Measurements from ENCODE around the gene PRPF38A. TPM values are rescaled to one million over a fixed set of nuclear protein-coding genes. Genes with fewer than 3 reads are reported as not detected.

Gene PRPF38A
- total RNA-seq, 1 donor from 2014 or later: 105 TPM

DNA sequence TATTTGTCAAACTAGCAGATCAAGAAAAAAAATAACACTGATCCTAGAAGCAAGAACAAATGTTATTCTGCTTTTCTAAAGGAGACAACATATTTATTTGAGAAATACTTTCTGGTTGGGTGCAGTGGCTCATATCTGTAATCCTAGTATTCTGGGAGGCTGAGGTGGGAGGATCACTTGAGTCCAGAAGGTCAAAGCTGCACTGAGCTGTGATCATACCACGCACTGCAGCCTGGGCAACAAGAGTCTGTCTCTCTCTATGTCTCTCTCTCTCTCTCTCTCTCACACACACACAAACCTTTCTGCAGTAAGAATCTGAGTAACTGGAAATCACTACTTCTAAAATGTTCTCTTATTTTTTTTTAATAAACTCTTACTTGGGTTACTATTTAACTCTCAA, 31.2 kb downstream of the PRPF38A start:
- no peak overlapping the region for H3K4me3 Mint-ChIP-seq
- no peak overlapping the region for H3K27ac Mint-ChIP-seq
- intact Hi-C loops (cut with micrococcal nuclease): no loop called here
- no peaks in the 10 kb centered on the region for H3K27me3 Mint-ChIP-seq (ENCODE audit: insufficient read depth)
- peaks cover 38% of the 10 kb centered on the region for H3K36me3 Mint-ChIP-seq (ENCODE audit: low read depth)
- no peaks in the 10 kb centered on the region for H3K9me3 Mint-ChIP-seq
- no peaks in the 10 kb centered on the region for H3K4me1 Mint-ChIP-seq (ENCODE audit: low read depth)
- no peak for DNase-seq (ENCODE audit: low spot score)

DNA sequence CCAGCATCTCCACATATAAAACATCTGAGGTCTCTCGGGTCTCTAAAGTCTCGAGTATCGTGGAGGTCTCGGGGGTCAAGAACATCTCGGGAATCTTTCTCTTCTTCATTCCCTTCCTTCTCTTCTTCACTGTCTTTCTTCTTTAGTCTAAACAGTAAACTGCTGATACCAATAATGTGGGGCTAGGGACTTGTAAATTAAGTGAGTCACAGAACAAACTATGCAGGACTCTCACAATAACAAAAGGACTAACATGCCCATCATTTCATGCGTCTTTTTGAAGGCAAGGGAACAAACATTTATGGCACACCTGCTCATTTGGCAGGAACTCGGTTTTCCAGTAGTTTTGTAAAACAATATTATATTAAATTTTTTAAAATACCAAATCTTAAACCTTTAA, 32.4 kb downstream of the PRPF38A start:
- Mint-ChIP-seq H3K27ac (no peak overlapping the region), H3K4me3 (no peak overlapping the region), H3K27me3 (ENCODE audit: insufficient read depth) (no peaks in the 10 kb centered on the region), H3K4me1 (ENCODE audit: low read depth) (no peaks in the 10 kb centered on the region), H3K9me3 (no peaks in the 10 kb centered on the region), H3K36me3 (ENCODE audit: low read depth) (peaks cover 35% of the 10 kb centered on the region)
- intact Hi-C loops (cut with micrococcal nuclease): no loop called here
- DNase-seq (ENCODE audit: low spot score): no peak

DNA sequence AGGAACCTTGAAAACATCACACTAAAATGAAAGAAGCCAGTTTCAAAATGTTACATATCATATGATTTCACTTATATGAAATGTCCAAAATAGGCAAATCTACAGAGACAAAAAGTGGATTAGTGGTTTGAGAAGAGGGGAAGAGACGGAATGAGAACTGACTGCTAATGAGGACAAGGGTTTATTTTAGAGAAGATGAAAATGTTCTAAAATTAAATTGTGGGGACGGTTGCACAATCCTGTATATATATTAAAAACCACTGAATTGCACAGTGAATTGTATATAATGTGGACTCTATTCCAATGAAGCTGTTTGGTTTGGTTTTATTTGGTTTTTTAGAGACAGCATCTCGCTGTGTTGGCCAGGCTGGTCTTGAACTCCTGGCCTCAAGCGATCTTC, 35.6 kb downstream of the PRPF38A start:
- DNase-seq (ENCODE audit: low spot score): no peak
- Mint-ChIP-seq H3K36me3 (ENCODE audit: low read depth) (peaks cover 23% of the 10 kb centered on the region), H3K27me3 (ENCODE audit: insufficient read depth) (no peaks in the 10 kb centered on the region), H3K9me3 (no peaks in the 10 kb centered on the region), H3K27ac (no peak overlapping the region), H3K4me3 (no peak overlapping the region), H3K4me1 (ENCODE audit: low read depth) (no peaks in the 10 kb centered on the region)
- intact Hi-C loops (cut with micrococcal nuclease): no loop called here

DNA sequence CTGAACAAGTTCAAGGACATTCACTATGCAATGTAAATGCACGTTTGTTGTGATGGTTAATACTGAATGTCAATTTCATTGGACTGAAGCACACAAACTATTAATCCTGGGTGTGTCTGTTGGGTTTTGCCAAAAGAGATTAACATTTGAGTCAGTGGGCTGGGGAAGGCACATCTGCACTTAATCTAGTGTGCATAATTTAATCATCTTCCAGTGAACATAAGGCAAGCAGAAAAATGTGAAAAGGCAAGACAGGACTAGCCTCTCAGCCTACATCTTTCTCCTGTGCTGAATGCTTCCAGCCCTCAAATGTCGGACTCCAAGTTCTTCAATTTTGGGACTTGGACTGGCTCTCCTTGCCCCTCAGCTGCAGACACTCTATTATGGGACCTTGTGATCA, 40.1 kb downstream of the PRPF38A start:
- no peaks in the 10 kb centered on the region for H3K9me3 Mint-ChIP-seq
- no peak for DNase-seq (ENCODE audit: low spot score)
- intact Hi-C loops (cut with micrococcal nuclease): no loop called here
- H3K27me3 Mint-ChIP-seq (ENCODE audit: insufficient read depth): no peaks in the 10 kb centered on the region
- H3K36me3 Mint-ChIP-seq (ENCODE audit: low read depth): peaks cover 22% of the 10 kb centered on the region
- no peaks in the 10 kb centered on the region for H3K4me1 Mint-ChIP-seq (ENCODE audit: low read depth)
- no peak overlapping the region for H3K4me3 Mint-ChIP-seq
- H3K27ac Mint-ChIP-seq: no peak overlapping the region

DNA sequence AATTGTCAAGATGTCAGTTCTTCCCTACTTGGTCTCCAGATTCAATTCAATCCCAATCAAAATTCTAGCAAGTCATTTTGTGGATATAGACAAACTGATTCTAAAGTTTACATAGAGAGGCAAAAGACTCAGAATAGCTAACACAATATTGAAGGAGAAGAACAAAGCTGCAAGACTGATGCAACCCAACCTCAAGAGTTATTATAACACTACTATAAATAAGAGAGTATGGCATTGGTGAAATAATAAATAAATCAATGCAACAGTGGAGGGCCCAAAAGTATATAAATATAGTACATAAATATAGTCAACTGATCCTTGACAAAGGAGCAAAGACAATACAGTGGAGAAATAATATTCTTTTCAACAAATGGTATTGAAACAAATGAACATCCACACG, 49.7 kb downstream of the PRPF38A start:
- no peaks in the 10 kb centered on the region for H3K4me1 Mint-ChIP-seq (ENCODE audit: low read depth)
- H3K27me3 Mint-ChIP-seq (ENCODE audit: insufficient read depth): no peaks in the 10 kb centered on the region
- no peak for DNase-seq (ENCODE audit: low spot score)
- H3K27ac Mint-ChIP-seq: no peak overlapping the region
- H3K9me3 Mint-ChIP-seq: no peaks in the 10 kb centered on the region
- H3K4me3 Mint-ChIP-seq: no peak overlapping the region
- H3K36me3 Mint-ChIP-seq (ENCODE audit: low read depth): peaks cover 27% of the 10 kb centered on the region
- intact Hi-C loops (cut with micrococcal nuclease): no loop called here

DNA sequence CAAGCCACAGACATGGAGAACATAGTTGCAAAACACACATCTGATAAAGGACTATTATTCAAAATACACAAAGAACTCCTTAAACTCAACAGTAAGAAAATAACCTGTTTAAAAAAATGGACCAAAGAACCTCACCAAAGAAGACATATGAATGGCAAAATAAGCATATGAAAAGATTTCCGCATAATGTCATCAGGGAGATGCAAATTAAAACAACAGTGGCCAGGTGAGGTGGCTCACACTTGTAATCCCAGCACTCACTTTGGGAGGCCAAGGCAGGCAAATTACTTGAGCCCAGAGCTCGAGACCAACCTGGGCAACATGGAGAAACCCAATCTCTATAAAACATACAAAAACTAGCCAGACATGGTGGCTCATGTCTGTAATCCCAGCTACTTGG, 50.4 kb downstream of the PRPF38A start:
- DNase-seq (ENCODE audit: low spot score): no peak
- no peaks in the 10 kb centered on the region for H3K4me1 Mint-ChIP-seq (ENCODE audit: low read depth)
- peaks cover 27% of the 10 kb centered on the region for H3K36me3 Mint-ChIP-seq (ENCODE audit: low read depth)
- H3K4me3 Mint-ChIP-seq: no peak overlapping the region
- H3K27me3 Mint-ChIP-seq (ENCODE audit: insufficient read depth): no peaks in the 10 kb centered on the region
- no peak overlapping the region for H3K27ac Mint-ChIP-seq
- intact Hi-C loops (cut with micrococcal nuclease): no loop called here
- H3K9me3 Mint-ChIP-seq: no peaks in the 10 kb centered on the region

DNA sequence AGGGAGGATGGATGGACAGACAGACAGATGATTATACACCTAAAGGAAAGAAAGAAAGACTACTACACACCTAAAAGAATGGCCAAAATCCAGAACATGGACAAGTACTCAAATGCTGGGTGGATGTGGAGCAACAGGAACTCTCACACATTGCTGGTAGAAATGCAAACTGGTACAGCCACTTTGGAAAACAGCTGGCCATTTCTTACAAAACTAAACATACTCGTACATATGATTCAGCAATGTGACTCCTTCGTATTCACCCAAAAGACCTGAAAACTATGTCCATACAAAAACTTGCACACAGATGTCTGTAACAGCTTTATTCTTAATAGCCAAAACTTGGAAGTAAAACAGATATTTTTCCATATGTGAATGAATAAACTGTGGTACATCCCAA, 51.3 kb downstream of the PRPF38A start:
- Mint-ChIP-seq H3K36me3 (ENCODE audit: low read depth) (peaks cover 29% of the 10 kb centered on the region), H3K27me3 (ENCODE audit: insufficient read depth) (no peaks in the 10 kb centered on the region), H3K27ac (no peak overlapping the region), H3K4me1 (ENCODE audit: low read depth) (no peaks in the 10 kb centered on the region), H3K9me3 (no peaks in the 10 kb centered on the region), H3K4me3 (no peak overlapping the region)
- no peak for DNase-seq (ENCODE audit: low spot score)
- intact Hi-C loops (cut with micrococcal nuclease): no loop called here

DNA sequence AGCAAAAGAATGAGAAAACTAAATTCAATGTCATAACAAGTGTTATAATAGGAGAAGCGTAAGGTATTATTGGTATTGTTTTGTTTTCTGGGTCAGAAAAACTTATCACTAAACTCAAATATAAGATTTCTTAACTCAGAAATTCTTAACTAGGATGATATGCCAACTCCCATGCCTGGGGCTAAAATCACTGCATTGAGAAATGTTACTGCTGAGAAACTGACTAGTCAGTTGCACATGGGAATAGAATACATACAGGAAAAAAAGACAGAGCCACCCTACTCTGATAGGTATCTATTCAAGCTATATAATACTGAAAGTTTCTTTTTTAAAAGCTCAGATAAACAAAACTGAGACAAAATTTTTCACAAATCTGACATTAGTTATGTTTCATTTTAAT, 56.3 kb downstream of the PRPF38A start:
- Mint-ChIP-seq H3K27ac (no peak overlapping the region), H3K36me3 (ENCODE audit: low read depth) (peaks cover 28% of the 10 kb centered on the region), H3K4me3 (no peak overlapping the region), H3K4me1 (ENCODE audit: low read depth) (no peaks in the 10 kb centered on the region), H3K9me3 (no peaks in the 10 kb centered on the region), H3K27me3 (ENCODE audit: insufficient read depth) (no peaks in the 10 kb centered on the region)
- intact Hi-C loops (cut with micrococcal nuclease): no loop called here
- no peak for DNase-seq (ENCODE audit: low spot score)

DNA sequence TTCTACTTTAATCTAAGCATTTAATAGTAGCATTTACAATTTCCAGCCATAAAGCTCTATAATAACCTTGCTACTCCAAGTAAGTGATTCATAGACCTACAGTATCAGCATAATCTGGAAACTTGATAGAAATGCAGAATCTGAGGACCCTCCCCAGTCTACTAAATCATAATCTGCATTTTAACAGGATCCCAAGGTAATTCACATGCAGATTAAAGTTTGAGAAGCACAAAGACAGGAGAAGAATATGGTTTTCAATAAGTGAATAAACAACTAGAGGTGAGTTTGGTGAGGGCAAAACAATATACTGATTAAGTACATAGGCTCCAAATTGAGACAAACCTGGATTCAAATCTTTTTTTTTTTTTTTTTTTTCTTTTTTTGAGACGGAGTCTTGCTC, 57.4 kb downstream of the PRPF38A start:
- Mint-ChIP-seq H3K36me3 (ENCODE audit: low read depth) (peaks cover 21% of the 10 kb centered on the region), H3K4me3 (no peak overlapping the region), H3K27me3 (ENCODE audit: insufficient read depth) (no peaks in the 10 kb centered on the region), H3K4me1 (ENCODE audit: low read depth) (no peaks in the 10 kb centered on the region), H3K27ac (no peak overlapping the region), H3K9me3 (no peaks in the 10 kb centered on the region)
- intact Hi-C loops (cut with micrococcal nuclease): no loop called here
- DNase-seq (ENCODE audit: low spot score): no peak

DNA sequence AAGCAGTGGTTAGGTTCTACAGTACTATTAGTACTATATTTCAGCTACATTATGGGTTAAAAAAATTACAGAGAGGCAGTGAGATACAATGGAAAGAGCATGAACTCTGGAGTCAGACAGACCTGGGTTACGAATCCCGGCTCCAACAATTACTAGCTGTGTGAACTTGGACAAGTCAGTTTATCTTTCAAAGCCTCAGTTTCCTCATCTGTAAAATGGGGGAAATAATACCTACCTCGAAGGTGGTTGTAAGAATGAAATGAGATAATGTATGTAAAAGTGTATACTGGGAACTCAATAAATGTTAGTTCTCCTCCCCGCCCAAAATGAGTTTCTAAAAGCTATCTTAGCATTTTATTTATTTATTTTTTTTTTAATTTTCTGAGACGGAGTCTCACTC, 59.5 kb downstream of the PRPF38A start:
- no peak for DNase-seq (ENCODE audit: low spot score)
- H3K4me1 Mint-ChIP-seq (ENCODE audit: low read depth): no peaks in the 10 kb centered on the region
- no peak overlapping the region for H3K27ac Mint-ChIP-seq
- H3K27me3 Mint-ChIP-seq (ENCODE audit: insufficient read depth): no peaks in the 10 kb centered on the region
- H3K9me3 Mint-ChIP-seq: no peaks in the 10 kb centered on the region
- peaks cover 18% of the 10 kb centered on the region for H3K36me3 Mint-ChIP-seq (ENCODE audit: low read depth)
- intact Hi-C loops (cut with micrococcal nuclease): no loop called here
- no peak overlapping the region for H3K4me3 Mint-ChIP-seq

DNA sequence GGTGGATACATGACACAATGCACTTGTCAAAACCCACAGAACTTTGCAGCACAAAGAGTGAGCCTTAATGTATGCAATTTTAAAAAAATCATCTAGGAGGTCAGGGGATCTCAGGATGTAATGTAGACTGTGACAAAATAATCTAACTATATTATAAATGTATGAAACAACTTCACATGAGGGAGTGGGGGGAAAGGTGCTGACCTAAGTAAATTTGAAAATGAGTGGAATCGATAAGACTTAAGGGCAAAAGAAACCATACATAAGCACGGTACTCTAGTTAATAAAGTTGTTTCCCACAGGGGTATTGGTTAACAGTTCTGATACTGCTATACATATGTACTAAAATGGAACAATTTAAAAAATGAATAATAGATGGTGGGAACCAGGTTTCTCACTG, 64.7 kb downstream of the PRPF38A start:
- H3K4me1 Mint-ChIP-seq (ENCODE audit: low read depth): no peaks in the 10 kb centered on the region
- DNase-seq (ENCODE audit: low spot score): no peak
- H3K27me3 Mint-ChIP-seq (ENCODE audit: insufficient read depth): no peaks in the 10 kb centered on the region
- intact Hi-C loops (cut with micrococcal nuclease): no loop called here
- no peak overlapping the region for H3K4me3 Mint-ChIP-seq
- no peak overlapping the region for H3K27ac Mint-ChIP-seq
- peaks cover 26% of the 10 kb centered on the region for H3K36me3 Mint-ChIP-seq (ENCODE audit: low read depth)
- H3K9me3 Mint-ChIP-seq: no peaks in the 10 kb centered on the region

Other genes starting within 250 kb of the PRPF38A start
- 40.5 and 42.3 TPM in 2 replicates for gene CC2D1B, start 38.4 kb upstream of the PRPF38A start, total RNA-seq
- gene ORC1, start 179 bp upstream of the PRPF38A start, total RNA-seq: 39.6 and 40.3 TPM in 2 replicates
- gene TUT4, start 148.5 kb downstream of the PRPF38A start, total RNA-seq: 62.5 and 67.8 TPM in 2 replicates
- gene GPX7, start 197.8 kb downstream of the PRPF38A start, total RNA-seq: 32.7 and 32.8 TPM in 2 replicates
- 5.7 and 6.0 TPM in 2 replicates for gene SHISAL2A, start 228.6 kb downstream of the PRPF38A start, total RNA-seq